Esophagus muscularis mucosa (tissue), 3 donors: Measurements from ENCODE around the gene TTLL5.

Source experiments
- POLR2A ChIP-seq: fragments of 450-650 bp; IDR thresholded peaks from one replicate; pipeline ENCODE4 v1.6.1; 2017; ENCODE audit warnings: antibody characterized with exemption, moderate library complexity, mild to moderate bottlenecking, low read depth
- POLR2AphosphoS5 ChIP-seq, 2 donors: sonication (generic); formaldehyde crosslinking; IDR thresholded peaks; one replicate each; pipeline ENCODE4 v1.6.1; 2017; ENCODE audit warnings: antibody characterized with exemption in 2 of 2
- TF ChIP-seq, protein P1 (sequence below), 3 experiments: fragments of 200-600 bp in 2 of 3; fragments of 450-650 bp in 1 of 3; sonication (generic) in 2 of 3; IDR thresholded peaks; one replicate each; pipeline ENCODE4 v1.5.1; 2017 to 2019; ENCODE audit warnings: antibody characterized with exemption in 3 of 3, mild to moderate bottlenecking in 2 of 3, moderate library complexity in 1 of 3

DNA sequence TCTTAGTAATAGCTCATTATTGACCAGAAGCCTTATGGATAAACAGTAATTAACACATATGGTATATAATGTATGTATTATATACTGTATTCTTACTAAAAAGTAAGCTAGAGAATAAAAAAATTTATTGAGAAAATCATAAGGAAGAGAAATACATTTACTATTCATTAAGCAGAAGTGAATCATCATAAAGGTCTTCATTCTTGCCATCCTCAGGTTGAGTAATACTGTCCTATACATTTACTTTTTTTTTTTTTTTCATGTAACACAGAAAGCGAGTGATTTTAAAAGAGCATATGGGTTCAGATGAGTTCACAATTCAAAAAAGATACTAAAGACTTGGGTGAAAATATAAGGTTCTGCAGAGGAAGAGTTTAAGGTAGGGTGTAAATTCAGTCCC lies 168.3 kb downstream of the TTLL5 start:
- TF ChIP-seq, protein P1, sequence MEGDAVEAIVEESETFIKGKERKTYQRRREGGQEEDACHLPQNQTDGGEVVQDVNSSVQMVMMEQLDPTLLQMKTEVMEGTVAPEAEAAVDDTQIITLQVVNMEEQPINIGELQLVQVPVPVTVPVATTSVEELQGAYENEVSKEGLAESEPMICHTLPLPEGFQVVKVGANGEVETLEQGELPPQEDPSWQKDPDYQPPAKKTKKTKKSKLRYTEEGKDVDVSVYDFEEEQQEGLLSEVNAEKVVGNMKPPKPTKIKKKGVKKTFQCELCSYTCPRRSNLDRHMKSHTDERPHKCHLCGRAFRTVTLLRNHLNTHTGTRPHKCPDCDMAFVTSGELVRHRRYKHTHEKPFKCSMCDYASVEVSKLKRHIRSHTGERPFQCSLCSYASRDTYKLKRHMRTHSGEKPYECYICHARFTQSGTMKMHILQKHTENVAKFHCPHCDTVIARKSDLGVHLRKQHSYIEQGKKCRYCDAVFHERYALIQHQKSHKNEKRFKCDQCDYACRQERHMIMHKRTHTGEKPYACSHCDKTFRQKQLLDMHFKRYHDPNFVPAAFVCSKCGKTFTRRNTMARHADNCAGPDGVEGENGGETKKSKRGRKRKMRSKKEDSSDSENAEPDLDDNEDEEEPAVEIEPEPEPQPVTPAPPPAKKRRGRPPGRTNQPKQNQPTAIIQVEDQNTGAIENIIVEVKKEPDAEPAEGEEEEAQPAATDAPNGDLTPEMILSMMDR (IDR thresholded peaks at IDR 0.05) = no peak
- TF ChIP-seq POLR2A (no peak), POLR2AphosphoS5 (IDR thresholded peaks at IDR 0.05) (no peak)
